SU-DHL-6 (cell line): ENCODE results near the gene PRSS27.

ENCODE experiments used
- H2AFZ ChIP-seq: fragments of 200-600 bp; sonication (generic); 2 replicates; pipeline ENCODE4 v1.6.1; 2014; ENCODE audit warnings: low read depth, mild to moderate bottlenecking, moderate library complexity, mixed read lengths, antibody characterized with exemption, low read length; ENCODE audit not compliant: severe bottlenecking
- H3F3A ChIP-seq: fragments of 200-600 bp; shearing (Covaris generic); 2 replicates; pipeline ENCODE4 v1.6.0; 2016; ENCODE audit warnings: antibody characterized with exemption, mild to moderate bottlenecking; ENCODE audit not compliant: insufficient read depth
- H3K27ac ChIP-seq: fragments of 200-600 bp; sonication (generic); 2 replicates; pipeline ENCODE4 v1.5.1; 2016; ENCODE audit warnings: low read depth, mild to moderate bottlenecking, low read length, moderate library complexity, mixed read lengths
- H3K27me3 ChIP-seq: fragments of 200-600 bp; sonication (generic), shearing (Covaris generic); 2 replicates; pipeline ENCODE4 v1.6.0; 2014; ENCODE audit warnings: mild to moderate bottlenecking, low read length
- H3K36me3 ChIP-seq: fragments of 200-600 bp; sonication (generic); 2 replicates; pipeline ENCODE4 v1.6.1; 2014; ENCODE audit warnings: mild to moderate bottlenecking, low read length, mixed read lengths
- H3K4me2 ChIP-seq: fragments of 300-600, 200-600 bp; shearing (Covaris generic), sonication (generic); 2 replicates; pipeline ENCODE4 v1.6.0; 2014; ENCODE audit warnings: low read length, low read depth, mild to moderate bottlenecking; ENCODE audit not compliant: poor library complexity, severe bottlenecking
- H3K4me3 ChIP-seq: fragments of 200-600 bp; sonication (generic); 2 replicates; pipeline ENCODE4 v1.5.1; 2014; ENCODE audit warnings: antibody characterized with exemption, low read length, mild to moderate bottlenecking, mixed read lengths; ENCODE audit not compliant: insufficient read depth, poor library complexity, severe bottlenecking
- H3K79me2 ChIP-seq: fragments of 200-600 bp; sonication (generic); 2 replicates; pipeline ENCODE4 v1.6.1; 2014; ENCODE audit warnings: mild to moderate bottlenecking, low read length, moderate library complexity; ENCODE audit not compliant: insufficient read depth
- H3K9ac ChIP-seq: fragments of 200-600 bp; sonication (generic); 2 replicates; pipeline ENCODE4 v1.7.0; 2014; ENCODE audit warnings: mild to moderate bottlenecking, low read length
- H3K9me2 ChIP-seq: fragments of 200-600 bp; sonication (generic); replicated peaks from 2 replicates; pipeline ENCODE4 v1.6.1; 2014; ENCODE audit warnings: low read length; ENCODE audit not compliant: insufficient read depth
- H3K9me3 ChIP-seq: fragments of 200-600 bp; sonication (generic); 2 replicates; pipeline ENCODE4 v1.6.1; 2014; ENCODE audit warnings: low read length, mixed read lengths; ENCODE audit not compliant: insufficient read depth
- H4K20me1 ChIP-seq: fragments of 200-600 bp; sonication (generic); 2 replicates; pipeline ENCODE4 v1.6.1; 2014; ENCODE audit warnings: low read depth, mild to moderate bottlenecking, antibody characterized with exemption, low read length, moderate library complexity, mixed read lengths
- EZH2phosphoT487 ChIP-seq: fragments of 200-600 bp; sonication (generic), shearing (Covaris generic); conservative IDR thresholded peaks from 2 replicates; pipeline ENCODE4 v1.6.1; 2018; ENCODE audit warnings: mild to moderate bottlenecking, antibody characterized with exemption, low read length, moderate library complexity, mixed read lengths
- TF ChIP-seq, protein P1 (sequence below): fragments of 200-600 bp; sonication (generic); IDR thresholded peaks from one replicate; pipeline ENCODE4 v1.5.1; 2017; ENCODE audit warnings: antibody characterized with exemption, mild to moderate bottlenecking, low read length, moderate library complexity; ENCODE audit not compliant: insufficient read depth, poor library complexity, severe bottlenecking

The PRSS27 gene

DNA sequence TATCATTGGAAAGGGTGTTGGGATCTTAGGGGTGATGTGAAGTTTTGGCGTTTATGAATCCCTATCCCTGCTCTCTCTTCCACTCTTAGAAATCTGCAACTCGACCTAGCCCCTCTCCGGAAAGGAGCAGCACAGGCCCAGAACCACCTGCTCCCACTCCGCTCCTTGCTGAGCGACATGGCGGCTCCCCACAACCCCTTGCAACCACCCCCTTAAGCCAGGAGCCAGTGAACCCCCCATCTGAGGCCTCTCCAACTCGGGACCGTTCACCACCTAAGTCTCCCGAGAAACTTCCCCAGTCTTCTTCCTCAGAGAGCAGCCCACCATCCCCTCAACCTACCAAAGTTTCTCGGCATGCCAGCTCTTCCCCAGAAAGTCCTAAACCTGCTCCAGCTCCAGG, 41.4 kb upstream of the PRSS27 start:
- TF ChIP-seq, protein P1, sequence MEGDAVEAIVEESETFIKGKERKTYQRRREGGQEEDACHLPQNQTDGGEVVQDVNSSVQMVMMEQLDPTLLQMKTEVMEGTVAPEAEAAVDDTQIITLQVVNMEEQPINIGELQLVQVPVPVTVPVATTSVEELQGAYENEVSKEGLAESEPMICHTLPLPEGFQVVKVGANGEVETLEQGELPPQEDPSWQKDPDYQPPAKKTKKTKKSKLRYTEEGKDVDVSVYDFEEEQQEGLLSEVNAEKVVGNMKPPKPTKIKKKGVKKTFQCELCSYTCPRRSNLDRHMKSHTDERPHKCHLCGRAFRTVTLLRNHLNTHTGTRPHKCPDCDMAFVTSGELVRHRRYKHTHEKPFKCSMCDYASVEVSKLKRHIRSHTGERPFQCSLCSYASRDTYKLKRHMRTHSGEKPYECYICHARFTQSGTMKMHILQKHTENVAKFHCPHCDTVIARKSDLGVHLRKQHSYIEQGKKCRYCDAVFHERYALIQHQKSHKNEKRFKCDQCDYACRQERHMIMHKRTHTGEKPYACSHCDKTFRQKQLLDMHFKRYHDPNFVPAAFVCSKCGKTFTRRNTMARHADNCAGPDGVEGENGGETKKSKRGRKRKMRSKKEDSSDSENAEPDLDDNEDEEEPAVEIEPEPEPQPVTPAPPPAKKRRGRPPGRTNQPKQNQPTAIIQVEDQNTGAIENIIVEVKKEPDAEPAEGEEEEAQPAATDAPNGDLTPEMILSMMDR = no peak
- Histone ChIP-seq H3K4me2 (no peak overlapping the region), H3K9ac (no peak overlapping the region), H3K36me3 (peaks cover 74% of the 10 kb centered on the region), H3K27me3 (no peaks in the 10 kb centered on the region), H3K79me2 (peaks cover 95% of the 10 kb centered on the region), H4K20me1 (peaks cover 26% of the 10 kb centered on the region), H3F3A (0 out of 2 replicates have a peak, but pooled peaks cover 7% of the 10 kb centered on the region), H3K4me3 (no peak overlapping the region), H3K27ac (no peak overlapping the region), H3K9me3 (no peaks in the 10 kb centered on the region), H3K9me2 (no peaks in the 10 kb centered on the region), H2AFZ (no peak overlapping the region)

DNA sequence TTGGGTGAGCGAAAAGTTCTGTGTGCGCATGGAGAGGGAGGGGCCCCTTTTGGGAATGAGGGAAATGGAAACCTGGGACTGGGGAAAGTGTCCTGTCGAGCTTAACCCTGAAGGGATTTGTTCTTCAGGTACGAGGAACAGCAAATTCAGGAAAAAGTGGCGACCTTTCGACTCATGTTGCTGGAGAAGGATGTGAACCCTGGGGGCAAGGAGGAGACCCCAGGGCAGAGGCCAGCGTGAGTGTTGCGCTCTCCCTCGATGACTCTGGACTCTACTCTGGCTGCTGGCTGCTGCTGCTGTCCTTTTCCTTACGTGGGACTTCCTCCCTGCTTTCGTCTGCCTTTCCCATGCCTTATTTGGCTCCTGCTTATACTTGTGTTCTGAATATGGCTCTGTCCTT, 37.3 kb upstream of the PRSS27 start:
- peaks cover 54% of the 10 kb centered on the region for H4K20me1 ChIP-seq
- H3K27me3 ChIP-seq = no peaks in the 10 kb centered on the region
- H3F3A ChIP-seq = 0 out of 2 replicates have a peak, but pooled peaks cover 7% of the 10 kb centered on the region
- no peak overlapping the region for H3K9ac ChIP-seq
- H3K27ac ChIP-seq = no peak overlapping the region
- H3K36me3 ChIP-seq = peaks cover 73% of the 10 kb centered on the region
- H3K9me3 ChIP-seq = no peaks in the 10 kb centered on the region
- H3K79me2 ChIP-seq = peaks cover 97% of the 10 kb centered on the region
- H2AFZ ChIP-seq = no peak overlapping the region
- no peak for TF ChIP-seq EZH2phosphoT487
- TF ChIP-seq, protein P1 = no peak
- no peak overlapping the region for H3K4me2 ChIP-seq
- no peak overlapping the region for H3K4me3 ChIP-seq
- H3K9me2 ChIP-seq = no peaks in the 10 kb centered on the region

DNA sequence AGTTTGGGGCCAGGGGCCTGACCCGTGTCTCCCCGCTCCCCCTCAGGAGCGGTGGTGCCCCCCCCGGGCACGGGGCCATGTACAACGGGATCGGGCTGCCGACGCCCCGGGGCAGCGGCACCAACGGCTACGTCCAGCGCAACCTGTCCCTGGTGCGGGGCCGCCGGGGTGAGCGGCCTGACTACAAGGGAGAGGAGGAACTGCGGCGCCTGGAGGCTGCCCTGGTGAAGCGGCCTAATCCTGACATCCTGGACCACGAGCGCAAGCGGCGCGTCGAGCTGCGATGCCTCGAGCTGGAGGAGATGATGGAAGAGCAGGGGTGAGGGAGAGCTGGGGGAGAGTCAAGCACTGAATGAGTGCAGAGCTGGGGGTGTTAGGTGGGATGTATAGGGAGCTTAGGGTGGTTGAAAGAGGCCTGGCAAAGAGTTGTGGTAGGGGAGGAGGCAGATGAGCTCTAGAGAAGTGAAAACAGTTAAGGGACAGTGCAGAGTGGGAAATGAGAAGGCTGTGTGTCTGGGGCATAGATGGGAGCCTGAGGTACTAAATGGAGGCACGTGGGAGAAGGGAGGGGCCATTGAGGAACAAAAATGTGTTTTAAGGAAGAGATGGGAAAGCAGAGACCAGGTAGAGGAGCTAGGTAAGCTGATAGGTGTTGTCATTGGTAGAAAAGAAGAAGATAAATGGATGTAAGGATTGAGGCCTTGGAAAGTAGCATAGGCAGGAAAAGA, 36.4 kb upstream of the PRSS27 start:
- no peak overlapping the region for H3K4me2 ChIP-seq
- no peak overlapping the region for H3K27ac ChIP-seq
- no peak for TF ChIP-seq EZH2phosphoT487
- TF ChIP-seq, protein P1 = no peak
- no peak overlapping the region for H3K4me3 ChIP-seq
- peaks cover 64% of the 10 kb centered on the region for H3K36me3 ChIP-seq
- no peaks in the 10 kb centered on the region for H3K9me3 ChIP-seq
- no peaks in the 10 kb centered on the region for H3K27me3 ChIP-seq
- peaks cover 54% of the 10 kb centered on the region for H4K20me1 ChIP-seq
- H3F3A ChIP-seq = 0 out of 2 replicates have a peak, but pooled peaks cover 7% of the 10 kb centered on the region
- H3K9ac ChIP-seq = no peak overlapping the region
- no peaks in the 10 kb centered on the region for H3K9me2 ChIP-seq
- no peak overlapping the region for H2AFZ ChIP-seq
- peaks cover 88% of the 10 kb centered on the region for H3K79me2 ChIP-seq
